ENCODE data around the gene VPS8. TPM values are rescaled to one million over a fixed set of nuclear protein-coding genes. Genes with fewer than 3 reads are reported as not detected.

Gene VPS8
- total and polyA plus RNA-seq, 2 of the 8 experiments (the other 6 are each of a cell fraction or from before 2014, with no cell fraction given), result 13.0 to 41.0 TPM

DNA sequence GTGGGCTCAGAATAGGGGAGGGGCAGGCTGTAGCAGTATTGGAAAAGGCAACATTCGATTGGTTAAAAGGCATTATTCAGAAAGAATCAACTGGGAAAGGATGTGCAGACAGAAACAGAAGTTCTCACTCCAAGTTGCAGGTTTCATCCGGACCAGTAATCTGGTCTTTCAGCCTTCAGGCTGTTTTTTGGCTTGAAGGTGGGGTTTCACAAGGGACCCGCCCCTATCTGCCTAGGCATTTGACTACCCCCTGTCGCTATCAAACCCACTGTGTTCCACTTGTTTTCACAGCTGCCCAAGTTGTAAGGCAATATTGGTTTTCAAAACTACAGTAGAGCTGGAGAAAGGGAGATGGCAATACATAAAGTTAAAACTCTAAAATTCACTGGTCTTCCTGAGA, 96.9 kb downstream of the VPS8 start (continued):
- TF ChIP-seq, protein P1, sequence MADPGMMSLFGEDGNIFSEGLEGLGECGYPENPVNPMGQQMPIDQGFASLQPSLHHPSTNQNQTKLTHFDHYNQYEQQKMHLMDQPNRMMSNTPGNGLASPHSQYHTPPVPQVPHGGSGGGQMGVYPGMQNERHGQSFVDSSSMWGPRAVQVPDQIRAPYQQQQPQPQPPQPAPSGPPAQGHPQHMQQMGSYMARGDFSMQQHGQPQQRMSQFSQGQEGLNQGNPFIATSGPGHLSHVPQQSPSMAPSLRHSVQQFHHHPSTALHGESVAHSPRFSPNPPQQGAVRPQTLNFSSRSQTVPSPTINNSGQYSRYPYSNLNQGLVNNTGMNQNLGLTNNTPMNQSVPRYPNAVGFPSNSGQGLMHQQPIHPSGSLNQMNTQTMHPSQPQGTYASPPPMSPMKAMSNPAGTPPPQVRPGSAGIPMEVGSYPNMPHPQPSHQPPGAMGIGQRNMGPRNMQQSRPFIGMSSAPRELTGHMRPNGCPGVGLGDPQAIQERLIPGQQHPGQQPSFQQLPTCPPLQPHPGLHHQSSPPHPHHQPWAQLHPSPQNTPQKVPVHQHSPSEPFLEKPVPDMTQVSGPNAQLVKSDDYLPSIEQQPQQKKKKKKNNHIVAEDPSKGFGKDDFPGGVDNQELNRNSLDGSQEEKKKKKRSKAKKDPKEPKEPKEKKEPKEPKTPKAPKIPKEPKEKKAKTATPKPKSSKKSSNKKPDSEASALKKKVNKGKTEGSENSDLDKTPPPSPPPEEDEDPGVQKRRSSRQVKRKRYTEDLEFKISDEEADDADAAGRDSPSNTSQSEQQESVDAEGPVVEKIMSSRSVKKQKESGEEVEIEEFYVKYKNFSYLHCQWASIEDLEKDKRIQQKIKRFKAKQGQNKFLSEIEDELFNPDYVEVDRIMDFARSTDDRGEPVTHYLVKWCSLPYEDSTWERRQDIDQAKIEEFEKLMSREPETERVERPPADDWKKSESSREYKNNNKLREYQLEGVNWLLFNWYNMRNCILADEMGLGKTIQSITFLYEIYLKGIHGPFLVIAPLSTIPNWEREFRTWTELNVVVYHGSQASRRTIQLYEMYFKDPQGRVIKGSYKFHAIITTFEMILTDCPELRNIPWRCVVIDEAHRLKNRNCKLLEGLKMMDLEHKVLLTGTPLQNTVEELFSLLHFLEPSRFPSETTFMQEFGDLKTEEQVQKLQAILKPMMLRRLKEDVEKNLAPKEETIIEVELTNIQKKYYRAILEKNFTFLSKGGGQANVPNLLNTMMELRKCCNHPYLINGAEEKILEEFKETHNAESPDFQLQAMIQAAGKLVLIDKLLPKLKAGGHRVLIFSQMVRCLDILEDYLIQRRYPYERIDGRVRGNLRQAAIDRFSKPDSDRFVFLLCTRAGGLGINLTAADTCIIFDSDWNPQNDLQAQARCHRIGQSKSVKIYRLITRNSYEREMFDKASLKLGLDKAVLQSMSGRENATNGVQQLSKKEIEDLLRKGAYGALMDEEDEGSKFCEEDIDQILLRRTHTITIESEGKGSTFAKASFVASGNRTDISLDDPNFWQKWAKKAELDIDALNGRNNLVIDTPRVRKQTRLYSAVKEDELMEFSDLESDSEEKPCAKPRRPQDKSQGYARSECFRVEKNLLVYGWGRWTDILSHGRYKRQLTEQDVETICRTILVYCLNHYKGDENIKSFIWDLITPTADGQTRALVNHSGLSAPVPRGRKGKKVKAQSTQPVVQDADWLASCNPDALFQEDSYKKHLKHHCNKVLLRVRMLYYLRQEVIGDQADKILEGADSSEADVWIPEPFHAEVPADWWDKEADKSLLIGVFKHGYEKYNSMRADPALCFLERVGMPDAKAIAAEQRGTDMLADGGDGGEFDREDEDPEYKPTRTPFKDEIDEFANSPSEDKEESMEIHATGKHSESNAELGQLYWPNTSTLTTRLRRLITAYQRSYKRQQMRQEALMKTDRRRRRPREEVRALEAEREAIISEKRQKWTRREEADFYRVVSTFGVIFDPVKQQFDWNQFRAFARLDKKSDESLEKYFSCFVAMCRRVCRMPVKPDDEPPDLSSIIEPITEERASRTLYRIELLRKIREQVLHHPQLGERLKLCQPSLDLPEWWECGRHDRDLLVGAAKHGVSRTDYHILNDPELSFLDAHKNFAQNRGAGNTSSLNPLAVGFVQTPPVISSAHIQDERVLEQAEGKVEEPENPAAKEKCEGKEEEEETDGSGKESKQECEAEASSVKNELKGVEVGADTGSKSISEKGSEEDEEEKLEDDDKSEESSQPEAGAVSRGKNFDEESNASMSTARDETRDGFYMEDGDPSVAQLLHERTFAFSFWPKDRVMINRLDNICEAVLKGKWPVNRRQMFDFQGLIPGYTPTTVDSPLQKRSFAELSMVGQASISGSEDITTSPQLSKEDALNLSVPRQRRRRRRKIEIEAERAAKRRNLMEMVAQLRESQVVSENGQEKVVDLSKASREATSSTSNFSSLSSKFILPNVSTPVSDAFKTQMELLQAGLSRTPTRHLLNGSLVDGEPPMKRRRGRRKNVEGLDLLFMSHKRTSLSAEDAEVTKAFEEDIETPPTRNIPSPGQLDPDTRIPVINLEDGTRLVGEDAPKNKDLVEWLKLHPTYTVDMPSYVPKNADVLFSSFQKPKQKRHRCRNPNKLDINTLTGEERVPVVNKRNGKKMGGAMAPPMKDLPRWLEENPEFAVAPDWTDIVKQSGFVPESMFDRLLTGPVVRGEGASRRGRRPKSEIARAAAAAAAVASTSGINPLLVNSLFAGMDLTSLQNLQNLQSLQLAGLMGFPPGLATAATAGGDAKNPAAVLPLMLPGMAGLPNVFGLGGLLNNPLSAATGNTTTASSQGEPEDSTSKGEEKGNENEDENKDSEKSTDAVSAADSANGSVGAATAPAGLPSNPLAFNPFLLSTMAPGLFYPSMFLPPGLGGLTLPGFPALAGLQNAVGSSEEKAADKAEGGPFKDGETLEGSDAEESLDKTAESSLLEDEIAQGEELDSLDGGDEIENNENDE (IDR thresholded peaks at IDR 0.05; ENCODE audit: insufficient replicate concordance, low read length), result no peak
- no peak for TF ChIP-seq BRCA1 (IDR thresholded peaks at IDR 0.05; ENCODE audit: low read depth, low read length)
- no peak for TF ChIP-seq EP300 (IDR thresholded peaks at IDR 0.05; ENCODE audit: borderline replicate concordance in 1 of 2, low read depth in 2 of 2, low read length in 2 of 2)
- TF ChIP-seq POLR2A (IDR thresholded peaks at IDR 0.05; ENCODE audit: control extremely low read depth in 1 of 2, low read depth in 2 of 2, low read length in 2 of 2), result no peak
- no peak for TF ChIP-seq NANOG (IDR thresholded peaks at IDR 0.05; ENCODE audit: insufficient read depth, low read depth, low read length, poor library complexity, severe bottlenecking)
- no peak for TF ChIP-seq SP2 (IDR thresholded peaks at IDR 0.05; ENCODE audit: low read length)
- TF ChIP-seq ASH2L (IDR thresholded peaks at IDR 0.05; ENCODE audit: low read length), result no peak
- TF ChIP-seq JUN (IDR thresholded peaks at IDR 0.05; ENCODE audit: low read depth, low read length), result no peak
- no peak for TF ChIP-seq MAFK (IDR thresholded peaks at IDR 0.05; ENCODE audit: low read depth, low read length)
- TF ChIP-seq HDAC6 (IDR thresholded peaks at IDR 0.05; ENCODE audit: low read depth, low read length), result no peak
- no peak for TF ChIP-seq POLR2AphosphoS5 (IDR thresholded peaks at IDR 0.05; ENCODE audit: low read depth, low read length)
